KOPT-K1 (cell line): ENCODE data around the gene FJX1.
"Not testable (repeated sequence)": the region's sequence is repeated elsewhere in the genome, so short reads cannot be mapped to it uniquely, and the experiment has no call there.

Experiments
- H3K27ac ChIP-seq: fragments of 200-600 bp; sonication (generic); 2 replicates; pipeline ENCODE4 v1.5.1; 2016; ENCODE audit warnings: antibody characterized with exemption, mild to moderate bottlenecking, low read depth, low read length; ENCODE audit not compliant: poor library complexity, severe bottlenecking
- H3K36me3 ChIP-seq: fragments of 200-600 bp; sonication (generic); 2 replicates; pipeline ENCODE4 v1.5.1; 2017; ENCODE audit warnings: antibody characterized with exemption, mild to moderate bottlenecking, low read length, moderate library complexity; ENCODE audit not compliant: insufficient read depth
- H3K9me3 ChIP-seq: fragments of 200-600 bp; sonication (generic); 2 replicates; pipeline ENCODE4 v1.5.1; 2017; ENCODE audit warnings: antibody characterized with exemption, low read length, mild to moderate bottlenecking; ENCODE audit not compliant: insufficient read depth, poor library complexity, severe bottlenecking

Gene FJX1

DNA sequence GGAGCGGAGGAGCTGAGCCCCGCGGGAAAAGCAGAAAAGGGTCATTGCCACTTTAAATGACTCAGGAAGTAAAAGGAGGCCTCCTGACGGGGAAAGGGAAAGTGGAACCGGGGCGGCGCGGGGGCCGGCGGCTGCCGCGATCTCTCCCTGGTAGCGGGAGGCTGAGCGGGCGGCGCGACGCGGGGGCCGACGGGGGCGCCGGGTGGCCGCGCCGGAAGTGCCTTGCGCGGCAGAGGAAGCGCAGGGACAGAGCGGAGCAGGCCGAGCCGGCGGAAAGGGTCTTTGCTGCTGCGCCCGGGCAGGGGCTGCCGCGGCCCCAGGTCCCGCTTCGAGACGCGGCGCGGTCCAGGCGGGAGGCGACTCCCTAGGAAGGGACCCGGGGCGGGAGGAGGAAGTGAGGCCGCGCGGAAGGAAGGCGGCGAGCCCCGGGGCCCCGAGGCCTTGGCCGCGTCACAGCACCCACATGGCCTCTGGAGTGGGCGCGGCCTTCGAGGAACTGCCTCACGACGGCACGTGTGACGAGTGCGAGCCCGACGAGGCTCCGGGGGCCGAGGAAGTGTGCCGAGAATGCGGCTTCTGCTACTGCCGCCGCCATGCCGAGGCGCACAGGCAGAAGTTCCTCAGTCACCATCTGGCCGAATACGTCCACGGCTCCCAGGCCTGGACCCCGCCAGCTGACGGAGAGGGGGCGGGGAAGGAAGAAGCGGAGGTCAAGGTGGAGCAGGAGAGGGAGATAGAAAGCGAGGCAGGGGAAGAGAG is 44.6 kb downstream of the FJX1 start, which contains the start of gene TRIM44:
Gene TRIM44, plus strand, starts transcription at position 127 of the 759 bp plus-strand sequence. Its CDS starts 337 bp downstream, at position 464.
- Histone ChIP-seq H3K36me3 (no peaks in the 10 kb centered on the region), H3K9me3 (no peaks in the 10 kb centered on the region), H3K27ac (no peak within 1 kb of the TSS)

DNA sequence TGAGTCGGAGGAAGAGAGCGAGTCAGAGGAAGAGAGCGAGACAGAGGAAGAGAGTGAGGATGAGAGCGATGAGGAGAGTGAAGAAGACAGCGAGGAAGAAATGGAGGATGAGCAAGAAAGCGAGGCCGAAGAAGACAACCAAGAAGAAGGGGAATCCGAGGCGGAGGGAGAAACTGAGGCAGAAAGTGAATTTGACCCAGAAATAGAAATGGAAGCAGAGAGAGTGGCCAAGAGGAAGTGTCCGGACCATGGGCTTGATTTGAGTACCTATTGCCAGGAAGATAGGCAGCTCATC is 45.1 kb downstream of the FJX1 start:
- Histone ChIP-seq H3K9me3 (no peaks in the 10 kb centered on the region), H3K36me3 (no peaks in the 10 kb centered on the region), H3K27ac (no peak overlapping the region)

DNA sequence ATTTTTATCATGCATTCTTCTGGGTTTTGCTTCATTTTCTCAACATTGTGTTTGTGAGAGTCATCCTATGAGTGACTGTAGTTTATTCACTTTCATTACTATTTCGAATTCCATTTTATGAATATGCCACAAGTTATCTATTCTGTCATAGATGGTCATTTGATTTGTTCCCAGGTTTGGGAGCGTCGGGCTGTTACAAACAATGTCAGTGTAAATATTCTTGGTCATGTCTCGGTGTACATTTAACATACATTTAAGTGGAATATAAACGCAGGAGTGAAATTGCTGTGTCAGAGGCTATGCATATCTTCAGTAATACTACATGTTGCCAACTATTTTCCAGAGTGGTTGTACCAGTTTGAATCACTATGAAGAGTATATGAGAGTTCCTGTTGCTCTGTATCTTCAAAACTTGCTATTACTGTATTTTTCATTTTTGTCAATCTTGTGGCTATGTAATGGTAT is 46.7 kb downstream of the FJX1 start:
- Histone ChIP-seq H3K36me3 (no peaks in the 10 kb centered on the region), H3K9me3 (no peaks in the 10 kb centered on the region), H3K27ac (no peak overlapping the region)

DNA sequence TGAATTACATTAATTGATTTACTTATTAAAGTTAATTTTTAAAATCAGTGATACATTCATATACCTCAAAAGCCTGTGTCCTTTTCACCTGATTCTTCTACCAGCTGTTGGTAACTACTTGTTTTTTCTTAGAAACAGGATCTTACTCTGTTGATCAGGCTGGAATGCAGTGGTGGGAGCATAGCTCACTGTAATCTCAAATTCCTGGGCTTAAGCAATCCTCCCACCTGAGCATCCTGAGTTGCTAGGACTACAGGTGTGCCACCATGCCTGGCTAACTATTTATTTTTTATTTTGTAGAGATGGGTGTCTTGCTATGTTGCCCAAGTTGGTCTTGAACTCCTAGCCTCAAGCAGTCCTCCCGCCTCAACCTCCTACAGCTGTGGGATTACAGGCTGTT is 49.0 kb downstream of the FJX1 start:
- no peaks in the 10 kb centered on the region for H3K9me3 ChIP-seq
- no peaks in the 10 kb centered on the region for H3K36me3 ChIP-seq
- no peak overlapping the region for H3K27ac ChIP-seq

DNA sequence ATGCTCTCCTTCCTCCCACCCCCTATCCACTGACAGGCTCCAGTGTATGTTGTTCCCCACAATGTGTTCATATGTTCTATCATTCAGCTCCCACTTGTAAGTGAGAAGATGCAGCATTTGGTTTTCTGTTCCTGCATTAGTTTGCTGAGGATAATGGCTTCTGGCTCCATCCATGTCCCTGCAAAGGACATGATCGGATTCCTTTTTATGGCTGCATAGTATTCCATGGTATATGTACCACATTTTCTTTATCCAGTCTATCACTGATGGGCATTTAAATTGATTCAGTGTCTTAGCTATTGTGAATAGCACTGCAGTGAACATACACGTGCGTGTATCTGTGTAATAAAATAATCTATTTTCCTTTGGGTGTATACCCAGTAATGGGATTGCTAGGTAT is 50.1 kb downstream of the FJX1 start:
- H3K27ac ChIP-seq, H3K36me3 ChIP-seq, H3K9me3 ChIP-seq: not testable (repeated sequence)
